Myocyte (in vitro differentiated cells): ENCODE results near the gene CATSPER3. TPM values are rescaled to one million over a fixed set of nuclear protein-coding genes. Genes with fewer than 3 reads are reported as not detected.
A peak's percentile ranks its signal among the peaks of the same experiment; 100 is the strongest.

Source experiments
- DNase-seq: peaks from one replicate; pipeline ENCODE4 v3.0.0-alpha.2; 2012; ENCODE audit warnings: low read depth
- total RNA-seq: library from RNA; depleted of rRNA; stranded (reverse); fragments of >200 nt; gene quantifications from 2 replicates; pipeline ENCODE4 v1.2.3, GENCODE V29; 2014

CATSPER3 gene
- total RNA-seq, 1 donor from 2014 or later, result not detected

GRCh38 chr5:135010502-135011354 lies 43.0 kb downstream of the CATSPER3 start:
- no peak for DNase-seq

DNA sequence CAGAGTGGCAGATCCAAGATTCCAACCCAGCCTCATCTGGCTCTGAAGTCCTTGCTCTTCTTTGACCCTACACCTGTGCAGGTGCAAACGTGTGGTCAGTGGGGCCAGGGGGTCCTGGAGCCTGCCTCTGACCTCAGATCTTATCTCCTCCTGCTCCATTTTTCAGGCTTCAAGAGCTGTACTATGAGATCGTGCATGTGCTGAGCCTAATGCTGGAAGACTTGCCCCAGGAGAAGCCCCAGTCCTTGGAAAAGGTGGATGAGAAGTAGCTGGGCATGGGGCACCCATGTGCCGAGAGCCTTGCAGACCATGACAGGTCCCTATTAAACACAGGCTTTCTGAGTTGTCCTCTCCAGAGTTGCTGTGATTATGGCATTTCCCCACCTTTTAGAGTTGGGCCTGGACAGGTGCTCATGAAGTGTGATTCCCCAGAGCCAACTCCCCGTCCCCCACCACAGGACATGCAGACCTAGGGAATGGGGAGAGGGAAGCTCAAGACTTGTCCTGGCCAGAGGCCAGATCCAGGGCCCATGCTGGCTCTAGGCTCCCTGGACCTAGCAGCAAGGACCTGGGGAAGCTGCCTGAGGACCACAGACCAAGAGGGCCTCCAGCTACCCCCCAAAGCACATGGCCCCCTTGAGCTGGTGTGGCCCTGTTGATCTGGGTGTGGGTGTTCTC lies 43.8 kb downstream of the CATSPER3 start:
- DNase-seq, result no peak

DNA sequence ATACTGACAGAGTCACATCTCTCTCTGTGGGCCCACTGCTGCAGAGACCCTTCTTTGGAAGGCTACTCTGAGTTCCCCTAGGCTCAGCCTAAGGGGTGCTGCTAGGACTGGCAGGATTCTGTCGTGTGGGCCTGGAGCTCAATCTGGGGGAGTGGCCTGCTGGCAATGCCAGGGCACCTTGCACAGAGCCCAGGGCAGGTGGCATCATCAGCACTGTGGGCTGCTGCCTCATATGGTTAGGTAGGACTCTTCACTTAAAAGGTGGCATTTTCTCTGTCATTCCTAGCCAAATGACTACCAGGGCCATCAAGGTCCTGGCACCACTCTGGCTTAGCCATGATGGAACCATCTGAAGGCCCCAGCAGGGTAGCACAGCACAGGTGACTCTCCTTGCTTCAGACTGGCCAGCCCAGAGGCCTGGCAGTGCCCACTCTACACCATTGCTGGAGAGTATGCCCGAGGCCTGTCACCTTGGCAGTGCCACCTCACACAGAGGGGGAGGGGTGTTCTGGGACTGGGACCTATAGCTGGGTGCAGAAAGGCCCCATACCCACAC lies 44.4 kb downstream of the CATSPER3 start:
- no peak for DNase-seq

GRCh38 chr5:135012951-135013391 lies 45.3 kb downstream of the CATSPER3 start:
- peak; percentile 43 for DNase-seq

DNA sequence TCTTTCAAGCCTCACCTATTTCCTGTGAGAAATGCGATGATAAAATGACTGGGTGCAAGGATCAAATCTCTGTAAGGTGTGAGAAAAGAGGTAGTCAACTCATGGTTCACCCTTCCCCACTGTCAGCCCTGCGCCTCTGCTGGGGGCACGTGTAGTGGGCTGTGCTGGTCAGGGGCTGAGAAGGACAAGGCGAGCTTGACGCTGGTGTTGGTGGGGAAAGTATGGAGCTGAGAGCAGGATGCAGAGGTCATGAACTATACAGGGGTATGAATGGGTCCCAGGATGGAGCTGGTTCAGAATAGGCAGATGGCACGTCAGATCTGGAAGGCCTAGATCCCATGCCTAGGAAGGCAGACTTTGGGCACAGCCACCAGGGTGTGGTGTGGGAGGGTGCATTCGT lies 45.7 kb downstream of the CATSPER3 start:
- no peak for DNase-seq

- no peak for DNase-seq
These were observed 46.4 kb downstream of the CATSPER3 start for GRCh38 chr5:135013947-135014570.

GRCh38 chr5:135015942-135016341 lies 48.2 kb downstream of the CATSPER3 start:
- no peak for DNase-seq

- DNase-seq, result no peak
These were observed 49.2 kb downstream of the CATSPER3 start for GRCh38 chr5:135016861-135017290.

DNA sequence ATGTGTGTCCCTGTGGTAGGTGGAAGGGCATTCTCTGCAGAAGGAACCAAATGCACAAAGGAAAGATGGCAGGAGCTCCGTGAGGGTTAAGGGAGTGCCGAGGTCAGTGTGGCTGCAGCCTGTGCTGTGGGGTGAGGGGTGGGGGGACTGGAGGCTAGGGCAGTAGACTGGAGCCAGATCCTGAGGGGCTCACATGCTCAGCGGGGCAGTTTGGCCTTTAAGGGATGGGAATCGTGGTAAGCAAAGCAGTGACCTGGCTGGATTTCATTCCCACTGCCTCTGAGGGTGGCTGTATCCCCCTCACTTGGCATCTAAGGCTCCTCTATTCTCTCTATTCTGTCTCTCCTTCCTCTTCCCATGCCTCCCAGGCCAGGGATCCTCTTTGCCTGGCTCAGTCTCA lies 50.8 kb downstream of the CATSPER3 start:
- no peak for DNase-seq

DNA sequence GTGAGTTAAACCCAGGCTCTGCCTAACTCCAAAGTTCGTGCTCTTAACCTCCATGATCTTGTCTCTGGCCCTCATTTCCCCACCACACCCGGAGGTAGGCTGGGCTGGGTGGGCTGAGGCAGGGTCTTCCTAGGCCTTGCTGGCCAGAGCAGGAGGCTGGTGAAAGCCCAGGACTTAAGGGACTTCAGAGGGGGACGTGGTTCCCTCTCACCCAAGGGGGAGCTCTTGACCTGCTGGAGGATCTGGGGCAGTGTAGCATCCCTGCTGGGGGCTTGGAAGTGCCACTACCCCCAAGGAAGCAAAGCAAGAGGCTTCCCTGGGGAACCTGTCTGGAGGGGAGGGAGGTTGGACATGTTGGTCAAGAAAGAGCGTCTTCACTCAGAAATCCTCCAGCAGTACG lies 51.6 kb downstream of the CATSPER3 start:
- no peak for DNase-seq

DNA sequence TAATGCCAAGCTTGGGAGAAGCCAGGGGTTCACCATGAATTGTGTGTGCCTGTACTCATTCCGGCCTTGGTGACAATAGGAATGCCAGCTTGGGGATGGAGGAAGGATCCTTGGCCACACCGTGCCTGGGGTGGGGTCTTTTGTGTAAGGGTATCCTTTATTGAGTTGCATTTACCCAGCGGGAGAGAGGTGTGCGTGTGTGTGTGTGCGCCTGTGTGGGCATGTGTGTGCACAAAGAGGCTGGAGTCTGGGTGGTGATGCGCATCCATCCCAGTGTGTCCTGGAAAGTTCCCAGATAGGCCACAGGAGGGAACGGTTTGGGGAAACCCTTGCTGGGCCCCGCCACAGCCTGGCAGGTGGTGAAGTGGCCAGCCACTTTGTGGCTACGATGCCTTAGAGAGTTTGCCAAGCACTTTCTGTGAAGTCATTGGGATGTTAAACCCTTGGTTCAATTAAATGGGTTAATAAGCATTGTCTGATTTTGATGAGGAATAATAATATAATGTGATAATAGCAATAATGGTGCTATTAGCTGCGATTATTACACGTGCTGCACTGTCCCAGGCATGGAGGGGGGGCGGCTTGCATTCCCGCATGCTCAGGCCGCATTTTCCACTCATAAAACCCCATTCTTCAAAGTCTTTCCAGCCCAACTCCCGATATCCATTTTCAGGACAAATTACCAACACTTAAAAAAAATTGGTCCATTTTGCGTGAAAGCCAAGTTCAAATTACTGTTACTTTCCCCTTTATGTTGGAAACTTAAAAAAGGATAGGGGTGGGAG lies 52.6 kb downstream of the CATSPER3 start:
- DNase-seq, result peak; percentile 69

DNA sequence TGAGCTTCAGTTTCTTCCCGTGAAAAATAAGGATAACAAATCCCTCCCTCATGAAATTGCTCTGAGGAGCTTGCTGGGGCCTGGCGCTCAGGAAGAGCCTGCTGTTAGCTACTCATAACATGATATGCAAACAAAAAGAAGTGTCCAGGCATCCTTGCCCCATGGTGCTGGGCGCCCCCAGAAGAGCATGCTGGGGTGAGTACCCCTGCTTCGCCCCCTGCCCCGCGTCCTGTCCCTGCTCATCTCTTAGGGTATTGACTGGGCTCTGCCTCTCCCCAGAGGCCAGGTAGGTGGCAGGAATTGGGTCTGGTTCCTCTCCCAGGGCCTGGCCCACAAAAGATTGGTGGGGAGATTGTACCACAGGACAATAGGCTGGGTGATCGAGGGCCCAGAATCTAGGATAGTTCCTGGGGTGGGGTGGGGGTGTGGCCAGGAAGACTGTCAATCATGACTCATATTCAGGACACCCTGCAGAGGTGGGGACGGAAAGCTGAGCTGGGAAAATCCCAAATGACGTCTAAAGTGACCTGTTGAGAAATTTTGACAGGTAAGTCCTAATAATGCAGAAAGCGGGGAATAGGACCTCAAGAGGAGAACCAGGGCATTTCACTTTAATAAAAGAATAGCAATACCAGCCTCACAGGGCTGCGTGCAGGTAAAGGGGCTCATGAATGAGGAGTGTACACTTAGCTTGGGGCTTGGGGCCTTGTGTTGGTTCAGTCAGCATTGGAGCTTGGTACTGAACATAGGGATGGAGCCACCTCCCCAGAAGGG lies 57.4 kb downstream of the CATSPER3 start:
- DNase-seq, result no peak

DNA sequence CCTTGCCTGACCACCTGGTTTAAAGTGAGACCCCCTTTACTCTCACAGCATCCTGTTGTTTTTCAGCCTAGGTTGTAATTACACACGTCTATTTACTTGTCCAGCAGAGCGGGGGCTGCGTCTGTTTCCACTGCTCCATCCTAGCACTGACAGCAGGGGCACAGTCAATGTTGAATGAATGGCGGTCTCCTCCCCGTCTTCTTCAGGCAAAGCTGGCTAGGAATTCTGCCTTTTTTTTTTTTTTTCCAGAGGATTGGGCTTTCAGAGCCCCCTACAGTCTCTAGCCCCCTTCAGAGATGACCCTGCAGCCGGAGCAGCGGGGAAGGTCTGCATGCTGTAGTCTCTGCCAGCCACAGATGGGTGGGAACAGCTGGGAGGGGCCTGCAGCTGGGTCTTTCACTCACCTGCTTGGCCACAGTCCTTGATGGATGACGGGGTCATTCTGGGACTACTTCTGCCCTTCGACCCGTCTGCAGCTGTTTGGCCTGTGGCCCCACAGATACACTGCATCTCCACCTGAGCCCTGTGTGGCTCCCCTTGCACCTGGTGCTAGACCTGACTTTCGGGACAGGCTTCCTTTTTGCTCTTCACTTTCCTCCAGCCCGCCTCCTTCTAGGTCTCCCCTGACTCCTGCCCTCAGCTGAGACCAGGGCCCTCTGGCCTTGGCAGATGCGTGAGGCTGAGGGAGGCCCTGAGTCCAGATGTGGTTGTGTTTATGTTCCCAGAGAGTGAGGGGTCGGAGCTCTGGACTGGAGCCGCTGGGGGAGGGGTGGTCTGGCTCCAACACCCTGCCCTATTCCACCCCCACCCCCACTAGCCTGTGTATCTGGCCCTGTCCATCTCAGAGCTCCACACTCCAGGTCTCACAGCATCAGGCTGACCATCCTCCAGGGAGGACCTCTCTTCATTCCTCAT lies 58.3 kb downstream of the CATSPER3 start:
- DNase-seq, result no peak

DNA sequence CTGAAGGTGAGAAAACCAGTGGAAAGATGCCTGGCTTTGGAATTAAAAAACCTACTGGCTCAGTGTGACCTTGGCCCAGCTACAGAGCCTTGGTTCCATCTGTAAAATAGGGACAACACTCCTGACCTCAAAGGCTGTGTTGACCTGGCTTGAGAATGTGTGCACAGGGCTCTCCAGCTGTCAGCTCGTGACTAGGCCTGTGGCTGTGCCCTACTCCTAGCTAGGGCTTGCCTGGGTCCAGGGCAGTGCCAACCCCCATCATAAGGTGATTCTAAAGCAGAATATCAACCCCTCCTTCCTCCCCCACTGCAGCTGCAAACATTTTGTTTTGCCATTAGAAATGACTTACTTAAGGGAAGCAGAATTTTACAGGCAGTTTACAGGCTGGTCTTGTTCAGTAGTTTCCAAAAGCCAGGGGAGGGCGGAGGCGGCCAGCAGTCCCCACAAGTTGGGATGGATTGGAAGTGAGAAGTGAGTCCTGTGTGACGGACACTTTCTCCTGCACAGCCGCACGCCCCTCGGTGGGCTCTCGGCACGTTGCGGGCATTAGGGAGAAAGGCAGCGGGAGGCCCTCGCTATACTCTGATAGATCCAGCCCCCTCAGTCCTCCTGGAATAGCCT lies 59.0 kb downstream of the CATSPER3 start:
- DNase-seq, result no peak

DNA sequence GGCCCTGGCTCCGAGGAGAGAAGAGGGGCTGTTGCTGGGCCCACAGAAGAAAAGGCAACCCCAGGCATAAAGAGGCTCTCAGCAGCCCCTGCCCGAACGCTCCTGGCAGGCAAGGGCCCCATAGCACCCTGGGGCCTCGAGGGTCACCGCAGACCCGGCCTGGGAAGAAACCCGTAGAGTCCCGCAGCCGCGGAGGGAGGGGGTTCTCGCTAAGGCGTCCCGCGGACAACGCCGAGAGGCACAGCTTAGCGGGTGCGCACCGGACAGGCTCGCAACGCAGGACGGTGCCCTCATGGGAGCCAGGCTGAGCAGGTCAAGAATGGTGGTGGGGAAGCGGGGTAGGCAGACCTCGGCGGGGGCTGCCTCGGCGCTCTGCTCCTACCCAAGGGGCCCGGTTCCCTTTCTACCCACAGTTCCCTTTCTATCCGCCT lies 59.6 kb downstream of the CATSPER3 start:
- no peak for DNase-seq

DNA sequence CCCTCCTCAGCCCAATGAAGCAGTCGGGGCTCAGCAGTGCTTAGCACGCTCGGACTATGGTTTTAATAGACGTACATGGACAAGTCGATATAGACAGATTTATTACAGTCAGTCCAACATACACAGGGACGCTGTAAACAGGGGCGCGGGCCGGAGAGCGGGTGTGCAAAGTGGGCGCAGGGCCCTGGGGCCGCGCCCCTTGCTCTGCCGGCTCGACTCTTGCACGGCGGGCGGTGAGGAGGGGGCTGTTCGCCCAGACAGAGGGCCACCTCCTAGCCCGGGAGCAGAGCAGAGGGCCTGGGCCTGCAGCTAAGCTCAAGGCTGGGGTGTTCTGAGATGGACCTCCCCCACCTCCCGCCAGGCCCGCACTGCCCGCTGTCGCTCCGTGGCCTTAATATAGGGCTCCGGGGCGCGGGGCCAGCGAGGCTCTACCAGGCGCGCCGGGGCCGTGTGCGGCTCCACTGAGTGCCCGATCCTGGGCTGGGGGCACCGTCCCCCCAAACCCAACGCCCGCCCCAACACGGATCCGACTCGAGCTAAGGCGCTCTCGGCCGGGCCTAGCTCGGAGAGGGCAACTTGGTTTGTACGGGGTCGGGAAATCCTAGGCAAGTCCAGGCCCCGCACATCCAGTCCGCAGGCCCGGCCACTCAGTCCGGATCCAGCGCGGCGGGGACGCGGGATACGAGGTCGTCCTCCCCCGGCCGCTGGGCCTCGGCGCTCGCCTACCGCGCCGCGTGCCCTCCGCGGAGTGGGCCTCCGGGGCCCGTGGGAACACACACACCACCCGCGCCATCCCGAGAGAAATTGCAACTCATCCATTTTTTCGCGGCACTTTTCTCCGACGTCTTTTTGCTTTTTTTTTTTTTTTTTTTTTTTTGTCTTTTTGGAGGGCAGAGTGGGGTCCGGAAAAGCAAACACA lies 60.2 kb downstream of the CATSPER3 start:
- no peak for DNase-seq

DNA sequence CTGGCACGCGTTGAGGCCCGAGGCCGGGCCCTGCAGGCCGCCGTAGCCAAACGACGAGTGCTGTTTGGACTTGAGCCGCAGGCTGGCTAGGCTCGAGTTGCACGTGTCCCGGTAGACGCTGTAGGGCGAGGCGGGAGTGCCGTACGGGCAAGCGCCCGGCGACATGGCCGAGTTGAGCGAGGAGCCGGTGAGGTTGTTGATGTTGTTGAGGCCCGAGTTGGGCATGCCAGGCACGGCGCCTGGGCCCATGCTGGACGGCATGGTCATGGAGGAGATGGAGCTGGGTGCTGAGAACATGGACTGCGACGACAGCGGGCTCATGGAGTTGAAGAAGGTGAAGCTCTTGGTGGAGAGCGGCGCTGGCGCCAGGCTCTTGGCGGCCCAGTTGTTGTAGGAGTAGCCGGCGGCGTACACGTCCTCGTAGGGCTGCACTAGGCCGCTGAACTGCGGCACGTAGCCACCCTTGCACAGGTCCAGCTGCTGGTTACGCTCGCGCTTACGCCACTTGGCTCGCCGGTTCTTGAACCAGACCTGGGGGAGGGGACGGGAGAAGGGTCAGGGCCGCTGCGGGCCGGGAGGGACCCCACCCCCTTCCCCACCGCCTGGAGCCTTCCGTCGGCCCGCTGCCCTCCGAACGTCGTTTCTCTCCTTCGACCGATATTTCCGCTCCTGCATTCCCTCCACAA lies 61.2 kb downstream of the CATSPER3 start:
- no peak for DNase-seq
